ENCODE measurements around the gene PGS1.

DNA sequence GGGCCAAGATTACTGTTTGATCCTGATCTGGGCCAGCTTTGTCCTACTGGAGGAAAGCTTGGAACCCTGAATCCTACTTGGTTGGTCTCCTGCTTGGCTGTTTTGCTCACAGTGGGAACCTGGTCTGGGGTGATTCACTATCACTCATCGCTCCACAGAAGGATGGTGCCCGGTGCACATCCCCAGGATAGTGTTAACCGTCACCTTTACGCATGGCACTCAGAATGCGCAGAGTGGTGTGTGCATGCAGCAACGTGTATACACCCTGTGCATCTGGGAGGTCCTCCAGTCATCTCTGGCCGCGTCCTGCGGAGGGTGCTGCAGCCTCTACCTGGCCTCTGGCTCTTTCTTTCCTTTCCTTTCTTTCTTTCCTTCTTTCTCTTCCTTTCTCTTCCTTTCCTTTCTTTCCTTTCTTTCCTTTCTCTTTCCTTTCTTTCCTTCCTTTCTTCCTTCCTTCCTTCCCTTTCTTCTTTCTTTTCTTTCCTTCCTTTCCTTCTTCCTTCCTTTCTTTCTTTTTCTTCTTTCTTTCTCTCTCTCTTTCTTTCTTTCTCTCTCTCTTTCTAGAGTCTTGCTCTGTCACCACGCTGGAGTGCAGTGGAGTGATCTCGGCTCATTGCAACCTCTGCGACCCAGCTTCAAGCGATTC lies 31.7 kb upstream of the PGS1 start:
- TF ChIP-seq, protein P1, sequence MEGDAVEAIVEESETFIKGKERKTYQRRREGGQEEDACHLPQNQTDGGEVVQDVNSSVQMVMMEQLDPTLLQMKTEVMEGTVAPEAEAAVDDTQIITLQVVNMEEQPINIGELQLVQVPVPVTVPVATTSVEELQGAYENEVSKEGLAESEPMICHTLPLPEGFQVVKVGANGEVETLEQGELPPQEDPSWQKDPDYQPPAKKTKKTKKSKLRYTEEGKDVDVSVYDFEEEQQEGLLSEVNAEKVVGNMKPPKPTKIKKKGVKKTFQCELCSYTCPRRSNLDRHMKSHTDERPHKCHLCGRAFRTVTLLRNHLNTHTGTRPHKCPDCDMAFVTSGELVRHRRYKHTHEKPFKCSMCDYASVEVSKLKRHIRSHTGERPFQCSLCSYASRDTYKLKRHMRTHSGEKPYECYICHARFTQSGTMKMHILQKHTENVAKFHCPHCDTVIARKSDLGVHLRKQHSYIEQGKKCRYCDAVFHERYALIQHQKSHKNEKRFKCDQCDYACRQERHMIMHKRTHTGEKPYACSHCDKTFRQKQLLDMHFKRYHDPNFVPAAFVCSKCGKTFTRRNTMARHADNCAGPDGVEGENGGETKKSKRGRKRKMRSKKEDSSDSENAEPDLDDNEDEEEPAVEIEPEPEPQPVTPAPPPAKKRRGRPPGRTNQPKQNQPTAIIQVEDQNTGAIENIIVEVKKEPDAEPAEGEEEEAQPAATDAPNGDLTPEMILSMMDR (conservative IDR thresholded peaks at IDR 0.05; ENCODE audit: low read length): 0 out of 2 replicates have a peak, but pooled peaks have one; percentile 16
- no peak for TF ChIP-seq EZH2phosphoT487 (IDR thresholded peaks at IDR 0.05; ENCODE audit: borderline replicate concordance, low read depth, low read length)
